ENCODE data around the gene APBA2. TPM values are rescaled to one million over a fixed set of nuclear protein-coding genes. Genes with fewer than 3 reads are reported as not detected.

APBA2 gene
- total RNA-seq, 1 experiment from 2014 or later: 0.31 TPM

GRCh38 chr15:28961391-28961790 is 75.6 kb downstream of the APBA2 start:
- H3K27ac ChIP-seq (ENCODE audit: low read length): no peak overlapping the region
- H3K27me3 ChIP-seq (ENCODE audit: control insufficient read depth, insufficient read depth, low read length): peaks cover 2% of the 10 kb centered on the region; the same call in 1 of the 2 replicates
- DNase-seq (ENCODE audit: low read depth, low spot score): no peak
- no TSS peak for BruUV-seq (replicated peaks)
- ATAC-seq: no peak
- H3K36me3 ChIP-seq (ENCODE audit: control insufficient read depth, insufficient read depth, low read length): no peaks in the 10 kb centered on the region
- in situ Hi-C loops (cut with HindIII; ENCODE audit: low pct_unique_long_range_greater_than_20kb, low sequenced_read_pairs): no loop called here
- H3K4me3 ChIP-seq (ENCODE audit: low read depth in 2 of 2, low read length in 2 of 2): no peak overlapping the region
- POLR2A ChIA-PET: no interaction called here
- CTCF ChIA-PET: no interaction called here
- H3K9me3 ChIP-seq (ENCODE audit: control insufficient read depth, insufficient read depth, low read depth, low read length): no peaks in the 10 kb centered on the region
- intact Hi-C loops (cut with micrococcal nuclease; ENCODE audit: unreplicated experiment): no loop called here
- TF ChIP-seq POLR2AphosphoS5 (IDR thresholded peaks at IDR 0.05; ENCODE audit: low read depth, low read length): no peak
- TF ChIP-seq TCF7L2 (IDR thresholded peaks at IDR 0.05; ENCODE audit: low read depth, low read length): no peak
- TF ChIP-seq REST (IDR thresholded peaks at IDR 0.05; ENCODE audit: insufficient read depth in 1 of 2, low read depth in 2 of 2, low read length in 1 of 2): no peak
- no peak for TF ChIP-seq CTCF (IDR thresholded peaks at IDR 0.05)
- no peak for TF ChIP-seq SIN3A (IDR thresholded peaks at IDR 0.05; ENCODE audit: borderline replicate concordance, insufficient read depth, low read depth, low read length)
- H3K4me1 ChIP-seq (ENCODE audit: control insufficient read depth, insufficient read depth, low read length): no peaks in the 10 kb centered on the region

- TF ChIP-seq SIN3A (IDR thresholded peaks at IDR 0.05; ENCODE audit: borderline replicate concordance, insufficient read depth, low read depth, low read length) (no peak), TCF7L2 (IDR thresholded peaks at IDR 0.05; ENCODE audit: low read depth, low read length) (no peak), POLR2AphosphoS5 (IDR thresholded peaks at IDR 0.05; ENCODE audit: low read depth, low read length) (no peak), REST (IDR thresholded peaks at IDR 0.05; ENCODE audit: insufficient read depth in 1 of 2, low read depth in 2 of 2, low read length in 1 of 2) (no peak), CTCF (IDR thresholded peaks at IDR 0.05) (no peak)
- no peak overlapping the region for H3K27ac ChIP-seq (ENCODE audit: low read length)
- no peak for ATAC-seq
- DNase-seq (ENCODE audit: low read depth, low spot score): no peak
- H3K27me3 ChIP-seq (ENCODE audit: control insufficient read depth, insufficient read depth, low read length): peaks cover 2% of the 10 kb centered on the region; the same call in 1 of the 2 replicates
- no peak overlapping the region for H3K4me3 ChIP-seq (ENCODE audit: low read depth in 2 of 2, low read length in 2 of 2)
- H3K4me1 ChIP-seq (ENCODE audit: control insufficient read depth, insufficient read depth, low read length): no peaks in the 10 kb centered on the region
- ChIA-PET POLR2A (no interaction called here), CTCF (no interaction called here)
- no TSS peak for BruUV-seq (replicated peaks)
- H3K9me3 ChIP-seq (ENCODE audit: control insufficient read depth, insufficient read depth, low read depth, low read length): no peaks in the 10 kb centered on the region
- intact Hi-C loops (cut with micrococcal nuclease; ENCODE audit: unreplicated experiment): no loop called here
- in situ Hi-C loops (cut with HindIII; ENCODE audit: low pct_unique_long_range_greater_than_20kb, low sequenced_read_pairs): no loop called here
- H3K36me3 ChIP-seq (ENCODE audit: control insufficient read depth, insufficient read depth, low read length): no peaks in the 10 kb centered on the region
These were observed 77.3 kb downstream of the APBA2 start for GRCh38 chr15:28962851-28963710.
